ENCODE results near the gene PAX7.
"Not testable (repeated sequence)": the region's sequence is repeated elsewhere in the genome, so short reads cannot be mapped to it uniquely, and the experiment has no call there.

PAX7 gene

GRCh38 chr1:18630511-18631495 is at the start of gene PAX7:
PAX7 (plus strand) TSS chr1:18630846; CDS start chr1:18631604, 758 bp downstream.
- no peak for FAIRE-seq

GRCh38 chr1:18581420-18581880 is 49.2 kb upstream of the PAX7 start:
- no peak for FAIRE-seq

GRCh38 chr1:18582890-18583289 is 47.8 kb upstream of the PAX7 start:
- no peak for FAIRE-seq

GRCh38 chr1:18583326-18583941 is 47.2 kb upstream of the PAX7 start:
- no peak for FAIRE-seq

GRCh38 chr1:18586016-18586415 is 44.6 kb upstream of the PAX7 start:
- not testable (repeated sequence) for FAIRE-seq

GRCh38 chr1:18588093-18588492 is 42.6 kb upstream of the PAX7 start:
- FAIRE-seq = no peak

GRCh38 chr1:18592368-18592767 is 38.3 kb upstream of the PAX7 start:
- no peak for FAIRE-seq

- FAIRE-seq = no peak
Measured at GRCh38 chr1:18597160-18598042, 33.2 kb upstream of the PAX7 start.

GRCh38 chr1:18599086-18599485 is 31.6 kb upstream of the PAX7 start:
- no peak for FAIRE-seq

GRCh38 chr1:18599704-18600103 is 30.9 kb upstream of the PAX7 start:
- FAIRE-seq = no peak

GRCh38 chr1:18602533-18603211 is 28.0 kb upstream of the PAX7 start:
- FAIRE-seq = no peak

- FAIRE-seq = no peak
Measured at GRCh38 chr1:18603212-18603852, 27.3 kb upstream of the PAX7 start.

- FAIRE-seq = no peak
Measured at GRCh38 chr1:18606443-18607288, 24.0 kb upstream of the PAX7 start.

GRCh38 chr1:18607289-18607760 is 23.3 kb upstream of the PAX7 start:
- no peak for FAIRE-seq

- FAIRE-seq = no peak
Measured at GRCh38 chr1:18608534-18608933, 22.1 kb upstream of the PAX7 start.

- FAIRE-seq = no peak
Measured at GRCh38 chr1:18611311-18611710, 19.3 kb upstream of the PAX7 start.

GRCh38 chr1:18612073-18612472 is 18.6 kb upstream of the PAX7 start:
- FAIRE-seq = no peak

- FAIRE-seq = no peak
Measured at GRCh38 chr1:18614069-18614735, 16.4 kb upstream of the PAX7 start.

- no peak for FAIRE-seq
Measured at GRCh38 chr1:18618546-18619466, 11.8 kb upstream of the PAX7 start.

Measured in G401.6 (cell line).